Adrenal gland (tissue), 5 donors: ENCODE data around the gene CSPG4.
"Not testable (repeated sequence)": the region's sequence is repeated elsewhere in the genome, so short reads cannot be mapped to it uniquely, and the experiment has no call there.

Experiments
- CTCF ChIP-seq, 6 experiments: fragments of 450-650 bp in 4 of 6; fragments of 200-600 bp in 2 of 6; sonication (generic) in 1 of 6; IDR thresholded peaks; 1 replicate in 5 of 6; 2 replicates in 1 of 6; pipeline versions ENCODE4 v1.5.1 to v1.8.0; 2016 to 2021; ENCODE audit warnings: antibody characterized with exemption in 6 of 6, mild to moderate bottlenecking in 2 of 6, moderate library complexity in 1 of 6
- POLR2A ChIP-seq, 2 donors: fragments of 450-650 bp; IDR thresholded peaks; one replicate each; pipeline ENCODE4 v1.6.1; 2017; ENCODE audit warnings: antibody characterized with exemption in 2 of 2, mild to moderate bottlenecking in 2 of 2, moderate library complexity in 1 of 2
- donor health status: DM: no; HTN: no; CAD: no.

- TF ChIP-seq CTCF, POLR2A (IDR thresholded peaks at IDR 0.05): not testable (repeated sequence)
Measured at GRCh38 chr15:75689429-75689828, 23.2 kb downstream of the CSPG4 start.
